H1 (cell line): ENCODE data around the gene APMAP.
"Not testable (repeated sequence)": the region's sequence is repeated elsewhere in the genome, so short reads cannot be mapped to it uniquely, and the experiment has no call there.

Experiments used
- CTCF ChIP-seq, 3 experiments: IDR thresholded peaks; 1 replicate in 2 of 3; 2 replicates in 1 of 3; pipeline versions ENCODE4 v1.5.1 to v1.6.1; 2011; ENCODE audit warnings: low read length in 3 of 3, mild to moderate bottlenecking in 3 of 3, inconsistent platforms in 2 of 3, low read depth in 1 of 3, moderate library complexity in 1 of 3; ENCODE audit not compliant: insufficient read depth in 1 of 3; ENCODE audit errors: control extremely low read depth in 1 of 3
- EZH2 ChIP-seq: fragments of 200-600 bp; sonication (generic); IDR thresholded peaks from 2 replicates; pipeline ENCODE4 v1.7.1; 2012; ENCODE audit warnings: low read depth, mild to moderate bottlenecking, moderate library complexity, low read length, inconsistent platforms; ENCODE audit not compliant: severe bottlenecking
- GABPA ChIP-seq: IDR thresholded peaks from 2 replicates; pipeline ENCODE4 v1.6.1; 2011; ENCODE audit warnings: mild to moderate bottlenecking, low read length, moderate library complexity, borderline replicate concordance; ENCODE audit not compliant: insufficient read depth
- JUND ChIP-seq: IDR thresholded peaks from 2 replicates; pipeline ENCODE4 v1.6.1; 2011; ENCODE audit warnings: mild to moderate bottlenecking, improper control_type of control experiment, low read length
- KDM4A ChIP-seq: IDR thresholded peaks from one replicate; pipeline ENCODE4 v1.7.1; 2012; ENCODE audit warnings: low read depth, mild to moderate bottlenecking, moderate library complexity, low read length, inconsistent platforms; ENCODE audit not compliant: severe bottlenecking
- MAFK ChIP-seq: IDR thresholded peaks from 2 replicates; pipeline ENCODE4 v1.6.1; 2012; ENCODE audit warnings: low read depth, mild to moderate bottlenecking, improper control_type of control experiment, low read length
- POLR2AphosphoS5 ChIP-seq: IDR thresholded peaks from 2 replicates; pipeline ENCODE4 v1.6.1; 2011; ENCODE audit warnings: low read depth, low read length
- POU5F1 ChIP-seq: IDR thresholded peaks from 2 replicates; pipeline ENCODE4 v1.6.1; 2011; ENCODE audit warnings: low read depth, mild to moderate bottlenecking, low read length, moderate library complexity
- SIN3A ChIP-seq, 2 experiments: IDR thresholded peaks in 1 of 2; conservative IDR thresholded peaks in 1 of 2; 2 replicates each; pipeline ENCODE4 v1.6.1; 2011 to 2012; ENCODE audit warnings: low read length in 2 of 2, improper control_type of control experiment in 1 of 2, low read depth in 1 of 2, mild to moderate bottlenecking in 1 of 2
- TCF12 ChIP-seq: IDR thresholded peaks from 2 replicates; pipeline ENCODE4 v1.6.1; 2011; ENCODE audit warnings: low read depth, mild to moderate bottlenecking, low read length

GRCh38 chr20:24929259-24929658 is 63.3 kb downstream of the APMAP start:
- TF ChIP-seq SIN3A (conservative IDR thresholded peaks at IDR 0.05 in 1 of 2, IDR thresholded peaks at IDR 0.05 in 1 of 2; ENCODE audit: low read depth in 1 of 2, low read length in 2 of 2); CTCF (IDR thresholded peaks at IDR 0.05; ENCODE audit: control extremely low read depth in 1 of 3, insufficient read depth in 1 of 3, low read depth in 1 of 3, low read length in 3 of 3); POLR2AphosphoS5; TCF12; GABPA; JUND; MAFK; KDM4A; EZH2; POU5F1: not testable (repeated sequence)
